ENCODE data around the gene SP3.

DNA sequence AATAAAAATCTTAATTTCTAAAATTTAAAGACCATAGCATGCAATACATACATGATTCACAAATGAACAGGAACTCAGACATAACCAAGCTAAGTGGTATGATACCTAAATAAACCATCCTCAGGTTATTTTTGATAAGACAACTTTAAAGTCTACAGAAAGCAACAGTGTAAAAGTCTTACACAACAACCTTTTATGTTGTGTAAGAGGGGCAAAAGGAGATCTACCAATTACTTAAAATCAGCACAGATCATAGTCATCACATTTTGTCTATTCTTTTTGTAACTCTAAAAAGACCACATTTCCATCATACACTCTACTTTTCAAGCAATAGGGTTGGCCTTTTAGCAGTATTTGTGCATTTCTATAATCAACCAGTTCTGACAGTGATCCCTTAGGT lies 16.3 kb downstream of the SP3 start:
- TF ChIP-seq, protein P1, sequence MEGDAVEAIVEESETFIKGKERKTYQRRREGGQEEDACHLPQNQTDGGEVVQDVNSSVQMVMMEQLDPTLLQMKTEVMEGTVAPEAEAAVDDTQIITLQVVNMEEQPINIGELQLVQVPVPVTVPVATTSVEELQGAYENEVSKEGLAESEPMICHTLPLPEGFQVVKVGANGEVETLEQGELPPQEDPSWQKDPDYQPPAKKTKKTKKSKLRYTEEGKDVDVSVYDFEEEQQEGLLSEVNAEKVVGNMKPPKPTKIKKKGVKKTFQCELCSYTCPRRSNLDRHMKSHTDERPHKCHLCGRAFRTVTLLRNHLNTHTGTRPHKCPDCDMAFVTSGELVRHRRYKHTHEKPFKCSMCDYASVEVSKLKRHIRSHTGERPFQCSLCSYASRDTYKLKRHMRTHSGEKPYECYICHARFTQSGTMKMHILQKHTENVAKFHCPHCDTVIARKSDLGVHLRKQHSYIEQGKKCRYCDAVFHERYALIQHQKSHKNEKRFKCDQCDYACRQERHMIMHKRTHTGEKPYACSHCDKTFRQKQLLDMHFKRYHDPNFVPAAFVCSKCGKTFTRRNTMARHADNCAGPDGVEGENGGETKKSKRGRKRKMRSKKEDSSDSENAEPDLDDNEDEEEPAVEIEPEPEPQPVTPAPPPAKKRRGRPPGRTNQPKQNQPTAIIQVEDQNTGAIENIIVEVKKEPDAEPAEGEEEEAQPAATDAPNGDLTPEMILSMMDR (IDR thresholded peaks at IDR 0.05), result no peak
- TF ChIP-seq EP300 (IDR thresholded peaks at IDR 0.05) (no peak), POLR2AphosphoS5 (IDR thresholded peaks at IDR 0.05) (no peak), POLR2A (IDR thresholded peaks at IDR 0.05; ENCODE audit: low read depth) (no peak)

Measured in esophagus muscularis mucosa (tissue), 4 donors.